Panc1 (cell line): ENCODE results near the gene PABPN1. TPM values are rescaled to one million over a fixed set of nuclear protein-coding genes. Genes with fewer than 3 reads are reported as not detected.
A peak's percentile ranks its signal among the peaks of the same experiment; 100 is the strongest.

Experiments
- ATAC-seq: fragments of 200-7000 bp; cut with Tn5 transposase; 2 replicates; pipeline ENCODE4 v1.9.1; 2020; ENCODE audit warnings: mild to moderate bottlenecking, moderate library complexity
- BruUV-seq: library from RNA; stranded (reverse); fragments of 400-500 nt; replicated peaks from 2 replicates; lab custom pipeline; 2021; lab: Mats Ljungman, UMichigan
- CTCF ChIA-PET: fragments of 300-600 bp; sonication (Branson Sonifier 250); formaldehyde crosslinking; loops from one replicate; lab custom pipeline; 2022; ENCODE audit warnings: antibody characterized with exemption; lab: Charles Lee
- POLR2A ChIA-PET: fragments of 300-600 bp; sonication (Branson Sonifier 250); formaldehyde crosslinking; loops from one replicate; lab custom pipeline; 2022; ENCODE audit warnings: antibody characterized with exemption; lab: Charles Lee
- DNase-seq: peaks from one replicate; pipeline ENCODE4 v3.0.0-alpha.2; 2010; ENCODE audit warnings: low read depth, low spot score
- H3K27ac ChIP-seq: 2 replicates; pipeline ENCODE4 v1.5.1; 2011; ENCODE audit warnings: mild to moderate bottlenecking, low read length, inconsistent platforms
- H3K27me3 ChIP-seq: fragments of 200-500 bp; sonication (Bioruptor generic); 2 replicates; pipeline ENCODE4 v1.6.0; 2014; ENCODE audit warnings: low read length, inconsistent platforms; ENCODE audit not compliant: control insufficient read depth, insufficient read depth
- H3K36me3 ChIP-seq: fragments of 200-500 bp; sonication (Bioruptor generic); 2 replicates; pipeline ENCODE4 v1.5.1; 2014; ENCODE audit warnings: inconsistent platforms, mild to moderate bottlenecking, low read length, moderate library complexity; ENCODE audit not compliant: control insufficient read depth, insufficient read depth
- H3K4me1 ChIP-seq: 2 replicates; pipeline ENCODE4 v1.5.1; 2011; ENCODE audit warnings: inconsistent platforms, mild to moderate bottlenecking, low read length, moderate library complexity; ENCODE audit not compliant: control insufficient read depth, insufficient read depth
- H3K4me3 ChIP-seq, 2 experiments: 2 replicates each; pipeline ENCODE4 v1.5.1; 2011 to 2012; ENCODE audit warnings: low read depth in 2 of 2, low read length in 2 of 2, mild to moderate bottlenecking in 2 of 2, inconsistent platforms in 1 of 2, moderate library complexity in 1 of 2
- H3K9me3 ChIP-seq: fragments of 200-500 bp; sonication (Bioruptor generic); 2 replicates; pipeline ENCODE4 v1.5.1; 2014; ENCODE audit warnings: low read depth, mild to moderate bottlenecking, inconsistent platforms, low read length, moderate library complexity; ENCODE audit not compliant: control insufficient read depth, insufficient read depth
- CTCF ChIP-seq: fragments of 450-650 bp; IDR thresholded peaks from 2 replicates; pipeline ENCODE4 v1.5.1; 2017; ENCODE audit warnings: mild to moderate bottlenecking
- POLR2AphosphoS5 ChIP-seq: IDR thresholded peaks from 2 replicates; pipeline ENCODE4 v1.6.1; 2012; ENCODE audit warnings: mild to moderate bottlenecking, low read depth, low read length, moderate library complexity
- SIN3A ChIP-seq: IDR thresholded peaks from 2 replicates; pipeline ENCODE4 v1.6.1; 2012; ENCODE audit warnings: low read depth, mild to moderate bottlenecking, low read length, moderate library complexity, borderline replicate concordance; ENCODE audit not compliant: insufficient read depth
- TCF7L2 ChIP-seq: IDR thresholded peaks from 2 replicates; pipeline ENCODE4 v1.6.1; 2011; ENCODE audit warnings: mild to moderate bottlenecking, low read depth, low read length, inconsistent platforms
- in situ Hi-C: cut with HindIII; loops from 2 replicates; pipeline ENCODE4 v1.10.0; 2016; ENCODE audit warnings: low sequenced_read_pairs, low pct_unique_long_range_greater_than_20kb
- intact Hi-C: fragments of 100-400 bp; cut with micrococcal nuclease; formaldehyde crosslinking; loops from one replicate; pipeline ENCODE4 v1.10.0; 2022; ENCODE audit not compliant: unreplicated experiment
- total RNA-seq: library from RNA; stranded (reverse); gene quantifications from one replicate; pipeline ENCODE4 v1.2.1, GENCODE V29; 2021; ENCODE audit not compliant: unreplicated experiment
- TF ChIP-seq, protein P1 (sequence below), 2 experiments: IDR thresholded peaks; 2 replicates each; pipeline ENCODE4 v1.6.1; 2011 to 2012; ENCODE audit warnings: low read depth in 2 of 2, control low read depth in 1 of 2, low read length in 1 of 2, mild to moderate bottlenecking in 1 of 2, moderate library complexity in 1 of 2; ENCODE audit not compliant: insufficient read depth in 1 of 2

PABPN1 gene
- total RNA-seq, 1 experiment from 2014 or later = 159 TPM

GRCh38 chr14:23286902-23287479, 34.3 kb upstream of the PABPN1 start:
- CTCF ChIA-PET = interaction anchor here (1.5 kb wide), 1 partner anchor 8 kb away, joined by 8 read pairs; no protein-coding TSS in a partner anchor
- Histone ChIP-seq H3K27me3 (no peaks in the 10 kb centered on the region), H3K36me3 (peaks cover 3% of the 10 kb centered on the region; the same call in 1 of the 2 replicates), H3K4me3 (peak overlapping the region; percentile 90 to 92), H3K9me3 (no peaks in the 10 kb centered on the region), H3K27ac (peak overlapping the region; percentile 92), H3K4me1 (peaks cover 7% of the 10 kb centered on the region)
- ATAC-seq = no peak
- no peak for TF ChIP-seq TCF7L2
- TF ChIP-seq POLR2AphosphoS5 = no peak
- TF ChIP-seq SIN3A = no peak
- TF ChIP-seq CTCF = no peak
- TF ChIP-seq, protein P1, sequence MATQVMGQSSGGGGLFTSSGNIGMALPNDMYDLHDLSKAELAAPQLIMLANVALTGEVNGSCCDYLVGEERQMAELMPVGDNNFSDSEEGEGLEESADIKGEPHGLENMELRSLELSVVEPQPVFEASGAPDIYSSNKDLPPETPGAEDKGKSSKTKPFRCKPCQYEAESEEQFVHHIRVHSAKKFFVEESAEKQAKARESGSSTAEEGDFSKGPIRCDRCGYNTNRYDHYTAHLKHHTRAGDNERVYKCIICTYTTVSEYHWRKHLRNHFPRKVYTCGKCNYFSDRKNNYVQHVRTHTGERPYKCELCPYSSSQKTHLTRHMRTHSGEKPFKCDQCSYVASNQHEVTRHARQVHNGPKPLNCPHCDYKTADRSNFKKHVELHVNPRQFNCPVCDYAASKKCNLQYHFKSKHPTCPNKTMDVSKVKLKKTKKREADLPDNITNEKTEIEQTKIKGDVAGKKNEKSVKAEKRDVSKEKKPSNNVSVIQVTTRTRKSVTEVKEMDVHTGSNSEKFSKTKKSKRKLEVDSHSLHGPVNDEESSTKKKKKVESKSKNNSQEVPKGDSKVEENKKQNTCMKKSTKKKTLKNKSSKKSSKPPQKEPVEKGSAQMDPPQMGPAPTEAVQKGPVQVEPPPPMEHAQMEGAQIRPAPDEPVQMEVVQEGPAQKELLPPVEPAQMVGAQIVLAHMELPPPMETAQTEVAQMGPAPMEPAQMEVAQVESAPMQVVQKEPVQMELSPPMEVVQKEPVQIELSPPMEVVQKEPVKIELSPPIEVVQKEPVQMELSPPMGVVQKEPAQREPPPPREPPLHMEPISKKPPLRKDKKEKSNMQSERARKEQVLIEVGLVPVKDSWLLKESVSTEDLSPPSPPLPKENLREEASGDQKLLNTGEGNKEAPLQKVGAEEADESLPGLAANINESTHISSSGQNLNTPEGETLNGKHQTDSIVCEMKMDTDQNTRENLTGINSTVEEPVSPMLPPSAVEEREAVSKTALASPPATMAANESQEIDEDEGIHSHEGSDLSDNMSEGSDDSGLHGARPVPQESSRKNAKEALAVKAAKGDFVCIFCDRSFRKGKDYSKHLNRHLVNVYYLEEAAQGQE (IDR thresholded peaks at IDR 0.05; ENCODE audit: insufficient read depth in 1 of 2, low read depth in 2 of 2, low read length in 1 of 2) = no peak
- POLR2A ChIA-PET = no interaction called here
- intact Hi-C loops (no loop called here), in situ Hi-C loops (no loop called here)
- BruUV-seq = no TSS peak
- DNase-seq = no peak

DNA sequence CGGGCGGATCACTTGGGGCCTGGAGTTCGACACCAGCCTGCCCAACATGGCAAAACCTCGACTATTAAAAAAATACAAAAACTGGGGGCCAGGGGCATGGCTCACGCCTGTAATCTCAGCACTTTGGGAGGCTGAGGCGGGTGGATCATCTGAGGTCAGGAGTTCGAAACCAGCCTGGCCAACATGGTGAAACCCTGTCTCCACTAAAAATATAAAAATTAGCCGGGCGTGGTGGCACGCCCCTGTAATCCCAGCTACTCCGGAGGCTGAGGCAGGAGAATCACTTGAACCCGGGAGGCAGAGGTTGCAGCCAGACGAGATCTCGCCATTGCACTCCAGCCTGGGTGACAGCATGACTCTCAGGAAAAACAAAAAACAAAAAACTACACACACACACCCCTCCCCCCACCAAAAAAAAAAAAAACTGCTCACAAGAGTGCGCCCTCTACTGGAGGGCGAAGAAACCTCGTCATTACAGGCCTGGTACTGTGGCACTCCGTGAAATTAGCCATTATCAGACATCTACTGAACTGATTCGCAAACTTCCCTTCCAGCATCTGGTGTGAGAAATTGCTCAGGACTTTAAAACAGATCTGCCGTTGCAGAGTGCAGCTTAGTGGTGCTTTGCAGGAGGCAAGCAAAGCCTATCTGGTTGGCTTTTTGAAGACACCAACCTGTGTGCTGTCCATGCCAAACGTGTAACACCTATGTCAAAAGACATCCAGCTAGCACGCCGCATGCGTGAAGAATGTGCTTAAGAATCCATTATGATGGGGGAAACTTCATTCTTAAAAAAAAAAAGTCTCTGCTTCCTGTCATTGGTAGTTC, 26.3 kb upstream of the PABPN1 start:
- POLR2A ChIA-PET = interaction anchor here (0.6 kb wide), 1 partner anchor 9 kb away, joined by 3 read pairs; the partner anchor contains the start of gene HOMEZ
- Histone ChIP-seq H3K27ac (no peak overlapping the region), H3K9me3 (no peaks in the 10 kb centered on the region), H3K36me3 (no peaks in the 10 kb centered on the region), H3K4me1 (peaks cover 1% of the 10 kb centered on the region; the same call in 1 of the 2 replicates), H3K4me3 (0 out of 4 replicates have a peak overlapping the region, but pooled peaks of 1 of the 2 experiments have one; percentile 14), H3K27me3 (no peaks in the 10 kb centered on the region)
- in situ Hi-C loops = no loop called here
- DNase-seq (peak; percentile 51), ATAC-seq (peak; percentile 76)
- TF ChIP-seq, protein P1 (IDR thresholded peaks at IDR 0.05; ENCODE audit: insufficient read depth in 1 of 2, low read depth in 2 of 2, low read length in 1 of 2) = no peak
- TF ChIP-seq CTCF = peak; percentile 89
- CTCF ChIA-PET = interaction anchor here (0.6 to 1.5 kb wide), 4 partner anchors 9 to 100 kb away, joined by 4 to 8 read pairs (median 6); partner anchors contain the start of gene HOMEZ
- intact Hi-C loops = no loop called here
- BruUV-seq = no TSS peak
